IPS-20b (cell line): Measurements from ENCODE around the gene FOCAD.

ENCODE experiments used
- H3K27ac ChIP-seq: one replicate; pipeline ENCODE4 v1.5.1; 2013; ENCODE audit warnings: low read length
- H3K27me3 ChIP-seq: 2 replicates; pipeline ENCODE4 v1.6.1; 2013; ENCODE audit warnings: mild to moderate bottlenecking, low read length, inconsistent platforms; ENCODE audit not compliant: insufficient read depth
- H3K36me3 ChIP-seq: 2 replicates; pipeline ENCODE4 v1.6.1; 2013; ENCODE audit warnings: low read depth, mild to moderate bottlenecking, inconsistent platforms, low read length, moderate library complexity; ENCODE audit not compliant: insufficient read depth
- H3K4me1 ChIP-seq: 2 replicates; pipeline ENCODE4 v1.6.1; 2013; ENCODE audit warnings: mild to moderate bottlenecking, control low read depth, inconsistent platforms, low read length, moderate library complexity; ENCODE audit not compliant: insufficient read depth
- H3K4me3 ChIP-seq: 2 replicates; pipeline ENCODE4 v1.5.1; 2013; ENCODE audit warnings: mild to moderate bottlenecking, low read length, inconsistent platforms
- H3K9ac ChIP-seq: 2 replicates; pipeline ENCODE4 v1.6.1; 2013; ENCODE audit warnings: low read depth, mild to moderate bottlenecking, inconsistent platforms, low read length, moderate library complexity
- H3K9me3 ChIP-seq: 2 replicates; pipeline ENCODE4 v1.6.1; 2013; ENCODE audit warnings: mild to moderate bottlenecking, low read depth, low read length, inconsistent platforms; ENCODE audit not compliant: insufficient read depth

Gene FOCAD

GRCh38 chr9:20863945-20864344 lies 179.9 kb downstream of the FOCAD start:
- no peak overlapping the region for H3K4me3 ChIP-seq
- H3K9me3 ChIP-seq, result no peaks in the 10 kb centered on the region
- H3K27me3 ChIP-seq, result no peaks in the 10 kb centered on the region
- no peaks in the 10 kb centered on the region for H3K36me3 ChIP-seq
- no peak overlapping the region for H3K27ac ChIP-seq
- H3K9ac ChIP-seq, result no peak overlapping the region
- no peaks in the 10 kb centered on the region for H3K4me1 ChIP-seq

- Histone ChIP-seq H3K4me1 (no peaks in the 10 kb centered on the region), H3K9ac (no peak overlapping the region), H3K27me3 (no peaks in the 10 kb centered on the region), H3K36me3 (0 out of 2 replicates have a peak, but pooled peaks cover 2% of the 10 kb centered on the region), H3K4me3 (no peak overlapping the region), H3K27ac (no peak overlapping the region), H3K9me3 (no peaks in the 10 kb centered on the region)
Measured at GRCh38 chr9:20865347-20865746, 181.3 kb downstream of the FOCAD start.

GRCh38 chr9:20870115-20870514 lies 186.1 kb downstream of the FOCAD start:
- Histone ChIP-seq H3K9me3 (no peaks in the 10 kb centered on the region), H3K27ac (no peak overlapping the region), H3K4me1 (peaks cover 18% of the 10 kb centered on the region), H3K4me3 (no peak overlapping the region), H3K9ac (no peak overlapping the region), H3K36me3 (0 out of 2 replicates have a peak, but pooled peaks cover 4% of the 10 kb centered on the region), H3K27me3 (no peaks in the 10 kb centered on the region)

GRCh38 chr9:20872340-20872977 lies 188.4 kb downstream of the FOCAD start:
- Histone ChIP-seq H3K9ac (peak overlapping the region; percentile 39; the same call in 1 of the 2 replicates), H3K9me3 (no peaks in the 10 kb centered on the region), H3K36me3 (0 out of 2 replicates have a peak, but pooled peaks cover 4% of the 10 kb centered on the region), H3K4me1 (peaks cover 18% of the 10 kb centered on the region), H3K27me3 (no peaks in the 10 kb centered on the region), H3K4me3 (no peak overlapping the region; the same call in 1 of the 2 replicates), H3K27ac (peak overlapping the region; percentile 90)

GRCh38 chr9:20873240-20873865 lies 189.3 kb downstream of the FOCAD start:
- H3K4me1 ChIP-seq, result peaks cover 18% of the 10 kb centered on the region
- H3K27me3 ChIP-seq, result no peaks in the 10 kb centered on the region
- no peaks in the 10 kb centered on the region for H3K9me3 ChIP-seq
- H3K9ac ChIP-seq, result no peak overlapping the region
- H3K4me3 ChIP-seq, result no peak overlapping the region
- H3K36me3 ChIP-seq, result 0 out of 2 replicates have a peak, but pooled peaks cover 4% of the 10 kb centered on the region
- H3K27ac ChIP-seq, result peak overlapping the region; percentile 21

GRCh38 chr9:20880271-20880670 lies 196.2 kb downstream of the FOCAD start:
- no peak overlapping the region for H3K4me3 ChIP-seq

GRCh38 chr9:20880675-20881074 lies 196.6 kb downstream of the FOCAD start:
- Histone ChIP-seq H3K9ac (no peak overlapping the region), H3K27me3 (no peaks in the 10 kb centered on the region), H3K9me3 (no peaks in the 10 kb centered on the region)

More at GRCh38 chr9:20880271-20880670, 196.2 kb downstream of the FOCAD start:
- Histone ChIP-seq H3K36me3 (peaks cover 17% of the 10 kb centered on the region; the same call in 1 of the 2 replicates), H3K27me3 (no peaks in the 10 kb centered on the region), H3K9ac (no peak overlapping the region), H3K27ac (no peak overlapping the region), H3K9me3 (no peaks in the 10 kb centered on the region), H3K4me1 (no peaks in the 10 kb centered on the region)

GRCh38 chr9:20884985-20885593 lies 201.0 kb downstream of the FOCAD start:
- Histone ChIP-seq H3K9ac (no peak overlapping the region), H3K4me1 (no peaks in the 10 kb centered on the region), H3K9me3 (no peaks in the 10 kb centered on the region), H3K27ac (no peak overlapping the region), H3K36me3 (peaks cover 17% of the 10 kb centered on the region; the same call in 1 of the 2 replicates), H3K4me3 (no peak overlapping the region), H3K27me3 (no peaks in the 10 kb centered on the region)

More at GRCh38 chr9:20880675-20881074, 196.6 kb downstream of the FOCAD start:
- Histone ChIP-seq H3K36me3 (peaks cover 17% of the 10 kb centered on the region; the same call in 1 of the 2 replicates), H3K27ac (no peak overlapping the region), H3K4me3 (no peak overlapping the region), H3K4me1 (no peaks in the 10 kb centered on the region)

GRCh38 chr9:20898885-20899554 lies 215.0 kb downstream of the FOCAD start:
- Histone ChIP-seq H3K27ac (no peak overlapping the region), H3K27me3 (no peaks in the 10 kb centered on the region), H3K36me3 (no peaks in the 10 kb centered on the region), H3K4me3 (no peak overlapping the region), H3K4me1 (no peaks in the 10 kb centered on the region), H3K9ac (no peak overlapping the region), H3K9me3 (no peaks in the 10 kb centered on the region)

- Histone ChIP-seq H3K4me1 (peaks cover 2% of the 10 kb centered on the region; the same call in 1 of the 2 replicates), H3K36me3 (no peaks in the 10 kb centered on the region), H3K27ac (no peak overlapping the region), H3K27me3 (no peaks in the 10 kb centered on the region), H3K9ac (no peak overlapping the region), H3K9me3 (no peaks in the 10 kb centered on the region), H3K4me3 (no peak overlapping the region)
Measured at GRCh38 chr9:20903212-20903611, 219.2 kb downstream of the FOCAD start.

- no peaks in the 10 kb centered on the region for H3K9me3 ChIP-seq
- H3K27me3 ChIP-seq, result no peaks in the 10 kb centered on the region
- no peaks in the 10 kb centered on the region for H3K36me3 ChIP-seq
- H3K9ac ChIP-seq, result no peak overlapping the region
- no peak overlapping the region for H3K4me3 ChIP-seq
- no peak overlapping the region for H3K27ac ChIP-seq
- peaks cover 2% of the 10 kb centered on the region; the same call in 1 of the 2 replicates for H3K4me1 ChIP-seq
Measured at GRCh38 chr9:20904995-20905394, 220.9 kb downstream of the FOCAD start.
